CD14-positive monocyte (primary cell): ENCODE data around the gene SLC25A21. TPM values are rescaled to one million over a fixed set of nuclear protein-coding genes. Genes with fewer than 3 reads are reported as not detected.

Source experiments
- DNase-seq, 3 donors: peaks; one replicate each; pipeline ENCODE4 v3.0.0-alpha.2; 2011 to 2022
- H2AFZ ChIP-seq: 2 replicates; pipeline ENCODE4 v1.6.0; 2012; ENCODE audit warnings: mild to moderate bottlenecking, low read depth, low read length, inconsistent platforms; ENCODE audit not compliant: insufficient read depth, poor library complexity, severe bottlenecking
- H3K27ac ChIP-seq, 2 donors: 1 replicate in 1 of 2; 2 replicates in 1 of 2; pipeline ENCODE4 v1.5.1; 2012 to 2013; ENCODE audit warnings: low read length in 2 of 2, control low read depth in 1 of 2, inconsistent platforms in 1 of 2, low read depth in 1 of 2, mild to moderate bottlenecking in 1 of 2
- H3K27me3 ChIP-seq, 2 donors: one replicate each; pipeline versions ENCODE4 v1.6.0 to v1.6.1; 2011 to 2013; ENCODE audit warnings: low read length in 2 of 2; ENCODE audit not compliant: control insufficient read depth in 2 of 2, insufficient read depth in 2 of 2
- H3K36me3 ChIP-seq, 2 donors: replicated peaks in 1 of 2; 1 replicate in 1 of 2; 2 replicates in 1 of 2; pipeline versions ENCODE4 v1.5.1 to v1.6.1; 2012 to 2013; ENCODE audit warnings: low read length in 2 of 2, control low read depth in 1 of 2, inconsistent platforms in 1 of 2, mild to moderate bottlenecking in 1 of 2; ENCODE audit not compliant: insufficient read depth in 2 of 2, control insufficient read depth in 1 of 2
- H3K4me1 ChIP-seq, 2 donors: 1 replicate in 1 of 2; 2 replicates in 1 of 2; pipeline versions ENCODE4 v1.5.1 to v1.6.1; 2012 to 2013; ENCODE audit warnings: low read length in 2 of 2, control low read depth in 1 of 2, inconsistent platforms in 1 of 2, mild to moderate bottlenecking in 1 of 2, moderate library complexity in 1 of 2; ENCODE audit not compliant: insufficient read depth in 2 of 2, control insufficient read depth in 1 of 2
- H3K4me2 ChIP-seq: replicated peaks from 2 replicates; pipeline ENCODE3; 2012; ENCODE audit warnings: low read length, moderate library complexity, mild to moderate bottlenecking; ENCODE audit not compliant: poor library complexity, severe bottlenecking; ENCODE audit errors: extremely low read depth
- H3K4me3 ChIP-seq, 3 experiments: fragments of 200-600 bp in 1 of 3; sonication (generic) in 1 of 3; replicated peaks in 1 of 3; 1 replicate in 2 of 3; 2 replicates in 1 of 3; pipeline ENCODE4 v1.5.1; 2011 to 2013; ENCODE audit warnings: low read length in 3 of 3, mild to moderate bottlenecking in 3 of 3, control low read depth in 2 of 3, low read depth in 2 of 3, inconsistent platforms in 1 of 3, moderate library complexity in 1 of 3
- H3K79me2 ChIP-seq: 2 replicates; pipeline ENCODE4 v1.6.0; 2012; ENCODE audit warnings: mild to moderate bottlenecking, control low read depth, inconsistent platforms, low read length, moderate library complexity; ENCODE audit not compliant: insufficient read depth
- H3K9ac ChIP-seq: 2 replicates; pipeline ENCODE4 v1.6.0; 2017; ENCODE audit warnings: low read length, mild to moderate bottlenecking; ENCODE audit not compliant: insufficient read depth, poor library complexity, severe bottlenecking
- H3K9me3 ChIP-seq, 2 donors: replicated peaks in 1 of 2; 1 replicate in 1 of 2; 2 replicates in 1 of 2; pipeline versions ENCODE4 v1.5.1 to v1.6.1; 2012 to 2013; ENCODE audit warnings: low read length in 2 of 2, control low read depth in 1 of 2; ENCODE audit not compliant: control insufficient read depth in 1 of 2, insufficient read depth in 1 of 2
- H4K20me1 ChIP-seq: 2 replicates; pipeline ENCODE4 v1.6.0; 2012; ENCODE audit warnings: mild to moderate bottlenecking, low read length, control low read depth, moderate library complexity; ENCODE audit not compliant: insufficient read depth
- H3K27ac Mint-ChIP-seq, 7 donors: one replicate each; pipeline ENCODE4 v1.8.0; 2020; ENCODE audit warnings: mild to moderate bottlenecking in 7 of 7, mixed read lengths in 7 of 7, moderate library complexity in 6 of 7, inconsistent platforms in 2 of 7
- H3K27me3 Mint-ChIP-seq, 3 donors: one replicate each; pipeline ENCODE4 v1.8.0; 2021 to 2022; ENCODE audit warnings: low read depth in 3 of 3, mild to moderate bottlenecking in 3 of 3, mixed read lengths in 3 of 3, moderate library complexity in 3 of 3, inconsistent platforms in 1 of 3
- H3K36me3 Mint-ChIP-seq, 2 donors: one replicate each; pipeline ENCODE4 v1.8.0; 2020; ENCODE audit warnings: mixed read lengths in 2 of 2, inconsistent platforms in 1 of 2, mild to moderate bottlenecking in 1 of 2
- H3K4me1 Mint-ChIP-seq: one replicate; pipeline ENCODE4 v1.8.0; 2020; ENCODE audit warnings: mild to moderate bottlenecking, mixed read lengths
- H3K4me3 Mint-ChIP-seq, 2 donors: one replicate each; pipeline ENCODE4 v1.8.0; 2020; ENCODE audit warnings: mild to moderate bottlenecking in 2 of 2, mixed read lengths in 2 of 2, moderate library complexity in 1 of 2
- H3K9me3 Mint-ChIP-seq, 7 donors: one replicate each; pipeline ENCODE4 v1.8.0; 2020 to 2022; ENCODE audit warnings: mixed read lengths in 7 of 7, mild to moderate bottlenecking in 6 of 7, moderate library complexity in 6 of 7, inconsistent platforms in 2 of 7
- CTCF ChIP-seq: fragments of 200-600 bp; IDR thresholded peaks from one replicate; pipeline ENCODE4 v1.8.0; 2022; ENCODE audit warnings: antibody characterized with exemption, mild to moderate bottlenecking
- WGBS: methylation state at CpG from one replicate; pipeline ENCODE4 v1.1.5; 2013; ENCODE audit warnings: missing lambda C conversion rate; ENCODE audit not compliant: insufficient coverage; 5-methylcytosine and 5-hydroxymethylcytosine counted together
- intact Hi-C, 2 donors: fragments of 100-400 bp; cut with micrococcal nuclease; formaldehyde crosslinking; loops; one replicate each; pipeline versions ENCODE4 v1.15.0 to v1.15.1; 2023
- polyA plus RNA-seq, 3 donors: library from polyadenylated mRNA; depleted of rRNA in 1 of 3; unstranded in 2 of 3; stranded (reverse) in 1 of 3; fragments of 300-500 nt in 2 of 3; fragments of >200 nt in 1 of 3; fragmentation: Illumina TruSeq in 2 of 3; gene quantifications; 1 replicate in 2 of 3; 2 replicates in 1 of 3; pipeline ENCODE4 v1.2.3, GENCODE V29; 2012 to 2021

Gene SLC25A21
- polyA plus RNA-seq, 3 donors, result not detected

- no peak for TF ChIP-seq CTCF
- peak within 1 kb of the TSS in 2 of 3 experiments; percentile 29 to 65 for H3K4me3 ChIP-seq
- H3K36me3 Mint-ChIP-seq, result no peaks in the 10 kb centered on the region
- WGBS, result 1% methylated on average over 68 of the region's 70 CpGs
- no peaks in the 10 kb centered on the region for H3K79me2 ChIP-seq
- H3K4me1 Mint-ChIP-seq, result peaks cover 12% of the 10 kb centered on the region
- no peak within 1 kb of the TSS for H3K27ac Mint-ChIP-seq
- H3K4me3 Mint-ChIP-seq, result peak within 1 kb of the TSS; percentile 57 to 87
- H3K36me3 ChIP-seq, result no peaks in the 10 kb centered on the region
- H3K9me3 Mint-ChIP-seq, result peaks cover 0 to 8% (median 0%) of the 10 kb centered on the region in 7 donors
- no peak within 1 kb of the TSS for H3K9ac ChIP-seq
- peaks cover 21 to 34% (median 28%) of the 10 kb centered on the region in 3 donors for H3K27me3 Mint-ChIP-seq
- H3K27ac ChIP-seq, result no peak within 1 kb of the TSS
- peak within 1 kb of the TSS; percentile 68 for H2AFZ ChIP-seq
- peaks cover 0 to 7% of the 10 kb centered on the region in 2 donors for H3K4me1 ChIP-seq
- no peak for DNase-seq
- no peaks in the 10 kb centered on the region for H4K20me1 ChIP-seq
- H3K4me2 ChIP-seq, result peak within 1 kb of the TSS; percentile 48
- intact Hi-C loops, result no loop called here
- peaks cover 9 to 28% of the 10 kb centered on the region in 2 donors for H3K27me3 ChIP-seq
- no peaks in the 10 kb centered on the region for H3K9me3 ChIP-seq
Observed at GRCh38 chr14:37197421-37198272, 25.2 kb upstream of the SLC25A21 start, which contains the start of gene MIPOL1. TSS of gene MIPOL1 (plus strand) at chr14:37197937. CDS start at chr14:37247889, 49,952 bp downstream.

- H3K9me3 Mint-ChIP-seq, result peaks cover 0 to 8% (median 0%) of the 10 kb centered on the region in 7 donors
- H3K4me1 Mint-ChIP-seq, result peaks cover 12% of the 10 kb centered on the region
- 93% methylated on average over 9 of the region's 17 CpGs for WGBS
- H3K36me3 ChIP-seq, result no peaks in the 10 kb centered on the region
- H3K27ac Mint-ChIP-seq, result no peak overlapping the region
- H3K27ac ChIP-seq, result no peak overlapping the region
- H3K27me3 ChIP-seq, result peaks cover 9 to 28% of the 10 kb centered on the region in 2 donors
- no peaks in the 10 kb centered on the region for H3K79me2 ChIP-seq
- no peaks in the 10 kb centered on the region for H3K36me3 Mint-ChIP-seq
- TF ChIP-seq CTCF, result no peak
- H3K4me2 ChIP-seq, result peak overlapping the region; percentile 48
- H2AFZ ChIP-seq, result no peak overlapping the region
- no peaks in the 10 kb centered on the region for H4K20me1 ChIP-seq
- H3K4me3 Mint-ChIP-seq, result peak overlapping the region; percentile 57 to 87
- no peak overlapping the region for H3K9ac ChIP-seq
- peaks cover 21 to 34% (median 28%) of the 10 kb centered on the region in 3 donors for H3K27me3 Mint-ChIP-seq
- H3K9me3 ChIP-seq, result no peaks in the 10 kb centered on the region
- intact Hi-C loops, result no loop called here
- peaks cover 0 to 7% of the 10 kb centered on the region in 2 donors for H3K4me1 ChIP-seq
- DNase-seq, result no peak
- H3K4me3 ChIP-seq, result peak overlapping the region in 1 of 3 experiments; percentile 65
Observed at GRCh38 chr14:37196604-37197420, 24.4 kb upstream of the SLC25A21 start.
